Ovary (tissue), 3 donors: ENCODE data around the gene TRAF2.

Experiments
- CTCF ChIP-seq, 3 donors: fragments of 450-650 bp in 2 of 3; fragments of 200-600 bp in 1 of 3; IDR thresholded peaks; one replicate each; pipeline versions ENCODE4 v1.5.1 to v1.8.0; 2016 to 2022; ENCODE audit warnings: antibody characterized with exemption in 3 of 3, mild to moderate bottlenecking in 1 of 3
- EP300 ChIP-seq: sonication (generic); formaldehyde crosslinking; IDR thresholded peaks from one replicate; pipeline ENCODE4 v1.6.1; 2017; ENCODE audit warnings: antibody characterized with exemption
- POLR2A ChIP-seq: fragments of 450-650 bp; IDR thresholded peaks from one replicate; pipeline ENCODE4 v1.6.1; 2017; ENCODE audit warnings: antibody characterized with exemption, mild to moderate bottlenecking, moderate library complexity
- donor health status: DM: no; HTN: no; CAD: no.

- TF ChIP-seq CTCF (IDR thresholded peaks at IDR 0.05) (no peak), POLR2A (no peak), EP300 (no peak)
Observed at GRCh38 chr9:136974817-136975535, 88.7 kb downstream of the TRAF2 start.
